HCT116 (cell line): ENCODE results near the gene ZNF775. TPM values are rescaled to one million over a fixed set of nuclear protein-coding genes. Genes with fewer than 3 reads are reported as not detected.

ENCODE experiments used
- ATAC-seq: fragments of 200-7000 bp; cut with Tn5 transposase; 2 replicates; pipeline ENCODE4 v1.9.1; 2020; ENCODE audit warnings: mild to moderate bottlenecking, moderate library complexity
- BruUV-seq: library from RNA; stranded (reverse); fragments of 400-500 nt; replicated peaks from 2 replicates; lab custom pipeline; 2021; lab: Mats Ljungman, UMichigan
- CTCF ChIA-PET: fragments of 300-600 bp; sonication (Branson Sonifier 250); formaldehyde crosslinking; loops from one replicate; lab custom pipeline; 2021; ENCODE audit warnings: antibody characterized with exemption; lab: Charles Lee
- POLR2A ChIA-PET: fragments of 300-600, 350-600 bp; sonication (Branson Sonifier 250); formaldehyde crosslinking; loops from one replicate; lab custom pipeline; 2021; ENCODE audit warnings: antibody characterized with exemption; lab: Charles Lee
- RAD21 ChIA-PET, 2 experiments: fragments of 300-600 bp; sonication (Branson Sonifier 250); formaldehyde crosslinking; loops; one replicate each; lab custom pipeline; 2023; ENCODE audit warnings: low total read pairs in 2 of 2; ENCODE audit not compliant: uncharacterized antibody in 2 of 2, unreplicated experiment in 2 of 2, low non-redundant PET in 1 of 2; lab: Charles Lee
- DNase-seq: peaks from one replicate; pipeline ENCODE4 v3.0.0-alpha.2; 2010; ENCODE audit warnings: low read depth, low spot score
- H2AFZ ChIP-seq: fragments of 200-600 bp; shearing (Covaris generic), sonication (generic); 2 replicates; pipeline ENCODE4 v1.6.1; 2017; ENCODE audit warnings: low read depth, mixed run types, mixed read lengths, antibody characterized with exemption, low read length; ENCODE audit not compliant: poor library complexity, severe bottlenecking
- H3K27ac ChIP-seq: 2 replicates; pipeline ENCODE4 v1.5.1; 2012; ENCODE audit warnings: low read depth, low read length
- H3K27me3 ChIP-seq: fragments of 200-600 bp; sonication (generic); 2 replicates; pipeline ENCODE4 v1.6.1; 2016; ENCODE audit warnings: mixed run types, low read length, mixed read lengths; ENCODE audit not compliant: insufficient read depth
- H3K36me3 ChIP-seq, 2 experiments: fragments of 200-500 bp in 1 of 2; fragments of 200-600 bp in 1 of 2; sonication (Bioruptor generic) in 1 of 2; sonication (generic) in 1 of 2; 2 replicates each; pipeline versions ENCODE4 v1.5.1 to v1.6.1; 2014 to 2016; ENCODE audit warnings: low read length in 2 of 2, inconsistent platforms in 1 of 2, mixed read lengths in 1 of 2, mixed run types in 1 of 2; ENCODE audit not compliant: insufficient read depth in 2 of 2, control insufficient read depth in 1 of 2
- H3K4me1 ChIP-seq, 2 experiments: fragments of 200-600 bp in 1 of 2; sonication (generic) in 1 of 2; 2 replicates each; pipeline versions ENCODE4 v1.5.1 to v1.6.1; 2012 to 2017; ENCODE audit warnings: low read length in 2 of 2, inconsistent platforms in 1 of 2, mild to moderate bottlenecking in 1 of 2, mixed read lengths in 1 of 2, mixed run types in 1 of 2, moderate library complexity in 1 of 2; ENCODE audit not compliant: insufficient read depth in 2 of 2, control insufficient read depth in 1 of 2
- H3K4me2 ChIP-seq: fragments of 200-600 bp; sonication (generic); 2 replicates; pipeline ENCODE4 v1.6.1; 2017; ENCODE audit warnings: mixed run types, low read length, mixed read lengths
- H3K4me3 ChIP-seq, 2 experiments: fragments of 200-600 bp in 1 of 2; sonication (generic) in 1 of 2; replicated peaks in 1 of 2; 2 replicates each; pipeline ENCODE4 v1.5.1; 2011 to 2016; ENCODE audit warnings: low read length in 2 of 2, control low read depth in 1 of 2, low read depth in 1 of 2, mild to moderate bottlenecking in 1 of 2, mixed read lengths in 1 of 2, mixed run types in 1 of 2
- H3K79me2 ChIP-seq: fragments of 200-600 bp; sonication (generic); 2 replicates; pipeline ENCODE4 v1.6.1; 2017; ENCODE audit warnings: mild to moderate bottlenecking, mixed run types, low read length, moderate library complexity, mixed read lengths; ENCODE audit not compliant: insufficient read depth
- H3K9ac ChIP-seq: fragments of 200-600 bp; sonication (generic); 2 replicates; pipeline ENCODE4 v1.6.1; 2016; ENCODE audit warnings: low read length, mixed read lengths
- H3K9me2 ChIP-seq: fragments of 200-600 bp; sonication (generic), shearing (Covaris generic); 2 replicates; pipeline ENCODE4 v1.6.1; 2017; ENCODE audit warnings: mixed run types, mild to moderate bottlenecking, moderate library complexity; ENCODE audit not compliant: insufficient read depth
- H3K9me3 ChIP-seq, 2 experiments: fragments of 200-500 bp in 1 of 2; fragments of 200-600 bp in 1 of 2; sonication (Bioruptor generic) in 1 of 2; sonication (generic) in 1 of 2; 2 replicates each; pipeline ENCODE4 v1.6.1; 2014 to 2017; ENCODE audit warnings: low read length in 2 of 2, mixed read lengths in 2 of 2, inconsistent platforms in 1 of 2, low read depth in 1 of 2, mild to moderate bottlenecking in 1 of 2, mixed run types in 1 of 2, moderate library complexity in 1 of 2; ENCODE audit not compliant: control insufficient read depth in 1 of 2, insufficient read depth in 1 of 2
- H4K20me1 ChIP-seq: fragments of 200-600 bp; sonication (generic), shearing (Covaris generic); 2 replicates; pipeline ENCODE4 v1.6.1; 2017; ENCODE audit warnings: mixed run types, mild to moderate bottlenecking, moderate library complexity; ENCODE audit not compliant: insufficient read depth
- CBX3 ChIP-seq: IDR thresholded peaks from 2 replicates; pipeline ENCODE4 v1.6.1; 2012; ENCODE audit warnings: low read depth
- EGR1 ChIP-seq: IDR thresholded peaks from 2 replicates; pipeline ENCODE4 v1.6.1; 2012; ENCODE audit warnings: low read depth
- EZH2phosphoT487 ChIP-seq: fragments of 200-600 bp; IDR thresholded peaks from 2 replicates; pipeline ENCODE4 v1.6.1; 2018; ENCODE audit warnings: antibody characterized with exemption, borderline replicate concordance
- FOSL1 ChIP-seq: IDR thresholded peaks from 2 replicates; pipeline ENCODE4 v1.6.1; 2012; ENCODE audit warnings: low read depth
- JUND ChIP-seq: IDR thresholded peaks from 2 replicates; pipeline ENCODE4 v1.6.1; 2012
- SP1 ChIP-seq: IDR thresholded peaks from 2 replicates; pipeline ENCODE4 v1.6.1; 2012; ENCODE audit warnings: low read depth
- YY1 ChIP-seq: IDR thresholded peaks from 2 replicates; pipeline ENCODE4 v1.6.1; 2011; ENCODE audit warnings: low read length, low read depth, moderate library complexity, mild to moderate bottlenecking; ENCODE audit not compliant: insufficient replicate concordance; ENCODE audit errors: extremely low read depth
- ZFX ChIP-seq: fragments of 450-650 bp; IDR thresholded peaks from 2 replicates; pipeline ENCODE4 v1.6.1; 2017
- intact Hi-C: fragments of 100-400 bp; cut with micrococcal nuclease; formaldehyde crosslinking; loops from 2 replicates; pipeline ENCODE4 v1.10.0; 2022
- total RNA-seq: library from RNA; stranded (reverse); gene quantifications from one replicate; pipeline ENCODE4 v1.2.1, GENCODE V29; 2021; ENCODE audit not compliant: unreplicated experiment
- TF ChIP-seq, protein P1 (sequence below): IDR thresholded peaks from 2 replicates; pipeline ENCODE4 v1.6.1; 2012; ENCODE audit warnings: low read depth
- TF ChIP-seq, protein P2 (sequence below): IDR thresholded peaks from 2 replicates; pipeline ENCODE4 v1.6.1; 2012
- TF ChIP-seq, protein P3 (sequence below), 3 experiments: fragments of 200-600 bp in 1 of 3; sonication (generic) in 1 of 3; IDR thresholded peaks in 2 of 3; conservative IDR thresholded peaks in 1 of 3; 2 replicates each; pipeline ENCODE4 v1.5.1; 2012 to 2017; ENCODE audit warnings: low read depth in 2 of 3, low read length in 2 of 3, antibody characterized with exemption in 1 of 3, borderline replicate concordance in 1 of 3, control low read depth in 1 of 3, mild to moderate bottlenecking in 1 of 3, mixed read lengths in 1 of 3, mixed run types in 1 of 3, moderate library complexity in 1 of 3; ENCODE audit not compliant: insufficient read depth in 1 of 3

Gene ZNF775
- total RNA-seq, 1 experiment from 2014 or later, result 4.5 TPM

DNA sequence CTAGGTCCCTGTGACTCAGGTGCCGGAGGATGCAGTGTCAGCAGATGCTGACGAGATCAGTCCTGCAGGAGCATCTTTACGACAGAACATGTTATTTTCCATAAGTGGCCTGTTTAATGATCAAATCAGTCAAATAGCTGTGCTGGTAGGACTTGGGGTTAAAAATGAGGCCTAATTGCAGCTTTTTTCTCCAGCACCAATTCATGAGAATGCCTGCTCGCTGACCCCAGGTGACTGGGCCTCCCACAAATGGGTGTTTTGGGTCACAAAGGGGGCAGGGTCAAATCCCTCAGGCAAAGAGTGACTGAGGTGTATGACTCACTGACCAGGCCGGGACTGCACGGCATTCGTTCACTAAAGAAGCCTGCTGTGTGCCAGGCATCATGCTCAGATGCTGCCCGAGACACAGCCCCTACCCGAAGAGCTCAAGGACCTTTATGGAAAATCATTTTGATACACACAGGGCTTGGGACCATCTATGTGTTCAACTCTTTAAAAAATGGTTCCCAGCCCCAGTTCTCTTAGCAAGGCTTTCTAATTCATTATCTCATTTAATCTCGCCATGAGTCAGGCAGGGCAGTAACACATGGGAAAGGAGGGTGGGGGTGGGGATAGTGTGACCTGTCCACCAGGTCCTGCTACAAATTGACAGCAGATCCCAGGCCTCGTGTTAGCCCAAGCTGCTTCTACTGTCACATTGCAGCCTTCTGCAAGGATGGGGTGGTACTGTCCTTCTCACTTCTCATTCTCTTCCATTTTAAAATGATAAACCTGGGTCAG lies 21.1 kb downstream of the ZNF775 start:
- Histone ChIP-seq H3K79me2 (no peaks in the 10 kb centered on the region), H3K4me2 (peak overlapping the region; percentile 63), H3K4me1 (peaks cover 24 to 37% of the 10 kb centered on the region in 2 experiments), H3K9me3 (no peaks in the 10 kb centered on the region), H2AFZ (no peak overlapping the region), H3K27ac (no peak overlapping the region), H3K9ac (peak overlapping the region; percentile 1; the same call in 1 of the 2 replicates), H3K9me2 (no peaks in the 10 kb centered on the region), H3K4me3 (no peak overlapping the region), H4K20me1 (no peaks in the 10 kb centered on the region), H3K27me3 (no peaks in the 10 kb centered on the region), H3K36me3 (no peaks in the 10 kb centered on the region)
- DNase-seq (no peak), ATAC-seq (peak; percentile 69)
- BruUV-seq, result no TSS peak
- ChIA-PET CTCF (no interaction called here), RAD21 (no interaction called here), POLR2A (no interaction called here)
- intact Hi-C loops, result loop anchor here (5.0 kb wide), 1 partner anchor 33 kb away; the partner anchor contains the start of gene REPIN1
- TF ChIP-seq EZH2phosphoT487 (no peak), ZFX (no peak), SP1 (peak; percentile 40; the same call in 1 of the 2 replicates), CBX3 (no peak), JUND (peak; percentile 61; the same call in 1 of the 2 replicates), EGR1 (no peak), YY1 (no peak), FOSL1 (peak; percentile 74)
- TF ChIP-seq, protein P1, sequence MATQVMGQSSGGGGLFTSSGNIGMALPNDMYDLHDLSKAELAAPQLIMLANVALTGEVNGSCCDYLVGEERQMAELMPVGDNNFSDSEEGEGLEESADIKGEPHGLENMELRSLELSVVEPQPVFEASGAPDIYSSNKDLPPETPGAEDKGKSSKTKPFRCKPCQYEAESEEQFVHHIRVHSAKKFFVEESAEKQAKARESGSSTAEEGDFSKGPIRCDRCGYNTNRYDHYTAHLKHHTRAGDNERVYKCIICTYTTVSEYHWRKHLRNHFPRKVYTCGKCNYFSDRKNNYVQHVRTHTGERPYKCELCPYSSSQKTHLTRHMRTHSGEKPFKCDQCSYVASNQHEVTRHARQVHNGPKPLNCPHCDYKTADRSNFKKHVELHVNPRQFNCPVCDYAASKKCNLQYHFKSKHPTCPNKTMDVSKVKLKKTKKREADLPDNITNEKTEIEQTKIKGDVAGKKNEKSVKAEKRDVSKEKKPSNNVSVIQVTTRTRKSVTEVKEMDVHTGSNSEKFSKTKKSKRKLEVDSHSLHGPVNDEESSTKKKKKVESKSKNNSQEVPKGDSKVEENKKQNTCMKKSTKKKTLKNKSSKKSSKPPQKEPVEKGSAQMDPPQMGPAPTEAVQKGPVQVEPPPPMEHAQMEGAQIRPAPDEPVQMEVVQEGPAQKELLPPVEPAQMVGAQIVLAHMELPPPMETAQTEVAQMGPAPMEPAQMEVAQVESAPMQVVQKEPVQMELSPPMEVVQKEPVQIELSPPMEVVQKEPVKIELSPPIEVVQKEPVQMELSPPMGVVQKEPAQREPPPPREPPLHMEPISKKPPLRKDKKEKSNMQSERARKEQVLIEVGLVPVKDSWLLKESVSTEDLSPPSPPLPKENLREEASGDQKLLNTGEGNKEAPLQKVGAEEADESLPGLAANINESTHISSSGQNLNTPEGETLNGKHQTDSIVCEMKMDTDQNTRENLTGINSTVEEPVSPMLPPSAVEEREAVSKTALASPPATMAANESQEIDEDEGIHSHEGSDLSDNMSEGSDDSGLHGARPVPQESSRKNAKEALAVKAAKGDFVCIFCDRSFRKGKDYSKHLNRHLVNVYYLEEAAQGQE, result no peak
- TF ChIP-seq, protein P2, sequence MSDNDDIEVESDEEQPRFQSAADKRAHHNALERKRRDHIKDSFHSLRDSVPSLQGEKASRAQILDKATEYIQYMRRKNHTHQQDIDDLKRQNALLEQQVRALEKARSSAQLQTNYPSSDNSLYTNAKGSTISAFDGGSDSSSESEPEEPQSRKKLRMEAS, result no peak; the same call in 1 of the 2 replicates
- TF ChIP-seq, protein P3, sequence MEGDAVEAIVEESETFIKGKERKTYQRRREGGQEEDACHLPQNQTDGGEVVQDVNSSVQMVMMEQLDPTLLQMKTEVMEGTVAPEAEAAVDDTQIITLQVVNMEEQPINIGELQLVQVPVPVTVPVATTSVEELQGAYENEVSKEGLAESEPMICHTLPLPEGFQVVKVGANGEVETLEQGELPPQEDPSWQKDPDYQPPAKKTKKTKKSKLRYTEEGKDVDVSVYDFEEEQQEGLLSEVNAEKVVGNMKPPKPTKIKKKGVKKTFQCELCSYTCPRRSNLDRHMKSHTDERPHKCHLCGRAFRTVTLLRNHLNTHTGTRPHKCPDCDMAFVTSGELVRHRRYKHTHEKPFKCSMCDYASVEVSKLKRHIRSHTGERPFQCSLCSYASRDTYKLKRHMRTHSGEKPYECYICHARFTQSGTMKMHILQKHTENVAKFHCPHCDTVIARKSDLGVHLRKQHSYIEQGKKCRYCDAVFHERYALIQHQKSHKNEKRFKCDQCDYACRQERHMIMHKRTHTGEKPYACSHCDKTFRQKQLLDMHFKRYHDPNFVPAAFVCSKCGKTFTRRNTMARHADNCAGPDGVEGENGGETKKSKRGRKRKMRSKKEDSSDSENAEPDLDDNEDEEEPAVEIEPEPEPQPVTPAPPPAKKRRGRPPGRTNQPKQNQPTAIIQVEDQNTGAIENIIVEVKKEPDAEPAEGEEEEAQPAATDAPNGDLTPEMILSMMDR (IDR thresholded peaks at IDR 0.05 in 2 of 3, conservative IDR thresholded peaks at IDR 0.05 in 1 of 3; ENCODE audit: borderline replicate concordance in 1 of 3, insufficient read depth in 1 of 3, low read depth in 2 of 3, low read length in 2 of 3), result no peak
